ENCODE data around the gene NRDE2. TPM values are rescaled to one million over a fixed set of nuclear protein-coding genes. Genes with fewer than 3 reads are reported as not detected.
"Not testable (repeated sequence)": the region's sequence is repeated elsewhere in the genome, so short reads cannot be mapped to it uniquely, and the experiment has no call there.

The NRDE2 gene
- total and polyA plus RNA-seq, 7 donors, result 5.8 to 21.8 (median 11.0) TPM

DNA sequence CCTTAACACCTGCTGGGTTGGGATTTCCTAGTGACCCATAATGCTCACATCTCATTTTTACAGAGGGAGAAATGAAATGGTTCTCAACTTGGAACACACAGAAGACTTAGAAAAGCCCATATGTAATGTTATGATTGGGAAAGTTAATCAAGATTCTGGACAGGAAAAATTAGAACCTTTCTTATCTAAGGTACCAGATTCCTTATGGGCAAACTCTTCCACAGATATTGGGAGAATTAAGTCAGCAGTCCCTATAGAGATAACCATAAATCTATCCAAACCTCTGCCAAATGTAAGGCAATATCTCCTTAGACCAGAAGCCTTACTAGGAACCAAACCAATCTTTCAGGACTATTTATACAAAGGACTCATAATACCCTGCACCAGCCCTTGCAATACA lies 89.3 kb downstream of the NRDE2 start:
- intact Hi-C loops (cut with DNase I), result no loop called here
- H3K4me1 ChIP-seq, result no peaks in the 10 kb centered on the region
- no peaks in the 10 kb centered on the region for H3K36me3 ChIP-seq (ENCODE audit: insufficient read depth in 1 of 2, low read depth in 1 of 2)
- no peak overlapping the region for H3K4me3 ChIP-seq
- ATAC-seq, result no peak
- TF ChIP-seq, protein P1, sequence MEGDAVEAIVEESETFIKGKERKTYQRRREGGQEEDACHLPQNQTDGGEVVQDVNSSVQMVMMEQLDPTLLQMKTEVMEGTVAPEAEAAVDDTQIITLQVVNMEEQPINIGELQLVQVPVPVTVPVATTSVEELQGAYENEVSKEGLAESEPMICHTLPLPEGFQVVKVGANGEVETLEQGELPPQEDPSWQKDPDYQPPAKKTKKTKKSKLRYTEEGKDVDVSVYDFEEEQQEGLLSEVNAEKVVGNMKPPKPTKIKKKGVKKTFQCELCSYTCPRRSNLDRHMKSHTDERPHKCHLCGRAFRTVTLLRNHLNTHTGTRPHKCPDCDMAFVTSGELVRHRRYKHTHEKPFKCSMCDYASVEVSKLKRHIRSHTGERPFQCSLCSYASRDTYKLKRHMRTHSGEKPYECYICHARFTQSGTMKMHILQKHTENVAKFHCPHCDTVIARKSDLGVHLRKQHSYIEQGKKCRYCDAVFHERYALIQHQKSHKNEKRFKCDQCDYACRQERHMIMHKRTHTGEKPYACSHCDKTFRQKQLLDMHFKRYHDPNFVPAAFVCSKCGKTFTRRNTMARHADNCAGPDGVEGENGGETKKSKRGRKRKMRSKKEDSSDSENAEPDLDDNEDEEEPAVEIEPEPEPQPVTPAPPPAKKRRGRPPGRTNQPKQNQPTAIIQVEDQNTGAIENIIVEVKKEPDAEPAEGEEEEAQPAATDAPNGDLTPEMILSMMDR (IDR thresholded peaks at IDR 0.05), result no peak
- H3K9me3 ChIP-seq, result peaks cover 31% of the 10 kb centered on the region
- H3K27ac ChIP-seq, result no peak overlapping the region
- DNase-seq, result no peak
- H3K27me3 ChIP-seq (ENCODE audit: insufficient read depth in 3 of 3, low read length in 2 of 3), result peaks cover 0 to 6% (median 0%) of the 10 kb centered on the region in 3 donors

DNA sequence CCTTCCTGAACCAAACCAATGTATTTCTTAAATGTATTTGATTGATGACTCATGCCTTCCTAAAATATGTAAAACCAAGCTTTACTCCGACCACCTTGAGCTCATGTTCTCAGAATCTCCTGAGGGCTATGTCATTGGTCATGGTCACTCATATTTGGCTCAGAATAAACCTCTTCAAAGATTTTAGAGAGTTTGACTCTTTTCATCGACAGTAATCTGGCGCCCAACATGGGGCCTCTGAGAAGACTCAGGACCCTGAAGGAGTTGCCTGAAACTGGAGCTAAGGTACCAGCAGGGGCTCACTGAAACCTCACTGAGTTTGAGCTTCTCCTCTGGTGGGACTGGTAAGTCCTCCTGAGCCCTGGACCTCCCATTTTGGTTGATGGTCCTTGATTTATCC lies 92.6 kb downstream of the NRDE2 start:
- peaks cover 0 to 9% (median 6%) of the 10 kb centered on the region in 3 donors for H3K27me3 ChIP-seq (ENCODE audit: insufficient read depth in 3 of 3, low read length in 2 of 3)
- no peaks in the 10 kb centered on the region for H3K36me3 ChIP-seq (ENCODE audit: insufficient read depth in 1 of 2, low read depth in 1 of 2)
- H3K4me3 ChIP-seq, result no peak overlapping the region
- DNase-seq, result no peak
- no peaks in the 10 kb centered on the region for H3K4me1 ChIP-seq
- ATAC-seq, result no peak
- H3K9me3 ChIP-seq, result peaks cover 31% of the 10 kb centered on the region
- 73 to 80% (median 77%) methylated on average over 3 of the region's 3 CpGs for WGBS, 3 donors
- no peak overlapping the region for H3K27ac ChIP-seq
- TF ChIP-seq, protein P1 (IDR thresholded peaks at IDR 0.05), result no peak
- intact Hi-C loops (cut with DNase I), result loop anchor here in 1 of 2 donors (5.0 kb wide), 1 partner anchor 267 kb away; no protein-coding TSS in a partner anchor

DNA sequence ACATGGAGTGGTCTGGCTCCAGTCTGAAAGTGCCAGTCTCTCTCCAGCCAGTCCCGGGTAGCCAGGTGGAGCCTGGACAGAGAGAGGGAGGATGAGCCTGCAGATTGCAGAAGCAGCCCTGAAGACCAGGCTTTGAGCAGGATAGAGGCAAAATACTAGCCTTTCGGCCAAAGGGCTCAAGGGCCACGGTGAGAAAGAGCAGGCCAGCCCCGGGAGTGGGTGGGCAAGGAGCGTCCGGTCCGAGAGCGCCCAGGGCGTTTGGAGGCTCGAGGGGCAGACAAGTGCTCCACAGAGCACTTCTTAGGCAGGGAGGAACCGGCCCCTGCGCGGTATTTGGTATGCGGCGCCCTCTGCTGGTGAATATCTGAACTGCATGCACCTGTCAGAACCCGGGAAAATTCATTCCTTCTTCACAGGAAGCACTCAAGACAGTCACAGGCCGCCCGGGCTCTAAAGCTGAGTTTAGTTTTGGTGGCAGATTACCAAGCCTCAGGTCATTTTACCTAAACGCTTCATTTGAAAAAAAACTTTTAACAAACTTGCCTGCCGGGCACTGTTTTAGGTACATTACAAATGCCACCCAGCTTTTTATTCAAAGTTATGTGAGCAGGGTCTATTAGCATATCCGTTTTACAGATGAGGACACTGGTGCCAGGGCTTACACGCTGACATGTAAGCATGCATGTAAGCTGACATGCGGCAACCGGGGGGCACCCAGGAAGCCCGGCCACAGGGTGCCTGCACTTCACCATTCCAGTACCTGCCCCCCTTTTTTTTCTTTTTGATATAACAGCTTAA lies 96.4 kb downstream of the NRDE2 start:
- intact Hi-C loops (cut with DNase I), result loop anchor here in 1 of 2 donors (5.0 kb wide), 1 partner anchor 263 kb away; no protein-coding TSS in a partner anchor
- TF ChIP-seq, protein P1 (IDR thresholded peaks at IDR 0.05), result peak; percentile 78
- Histone ChIP-seq H3K27ac (no peak overlapping the region), H3K27me3 (ENCODE audit: insufficient read depth in 3 of 3, low read length in 2 of 3) (peaks cover 0 to 16% (median 6%) of the 10 kb centered on the region in 3 donors), H3K4me3 (no peak overlapping the region), H3K36me3 (ENCODE audit: insufficient read depth in 1 of 2, low read depth in 1 of 2) (no peaks in the 10 kb centered on the region), H3K9me3 (peaks cover 24% of the 10 kb centered on the region), H3K4me1 (no peaks in the 10 kb centered on the region)
- ATAC-seq, result peak in 2 of 4 donors; percentile 30
- 17 to 18% (median 18%) methylated on average over 25 of the region's 25 CpGs for WGBS, 3 donors
- DNase-seq, result peak; percentile 44 to 57

DNA sequence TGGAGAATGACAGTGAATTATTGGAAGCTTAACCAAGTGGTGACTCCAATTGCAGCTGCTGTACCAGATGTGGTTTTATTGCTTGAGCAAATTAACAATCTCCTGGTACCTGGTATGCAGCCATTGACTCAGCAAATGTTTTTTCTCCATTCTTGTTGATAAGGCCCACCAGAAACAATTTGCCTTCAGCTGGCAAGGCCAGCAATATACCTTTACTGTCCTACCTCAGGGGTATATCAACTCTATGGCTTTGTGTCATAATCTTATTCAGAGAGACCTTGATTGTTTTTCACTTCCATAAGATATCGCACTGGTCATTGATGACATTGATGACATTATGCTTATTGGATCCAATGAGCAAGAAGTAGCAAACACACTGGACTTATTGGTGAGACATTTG lies 101.8 kb downstream of the NRDE2 start:
- WGBS, 3 donors, result 97 to 100% (median 98%) methylated on average over 1 of the region's 1 CpG

DNA sequence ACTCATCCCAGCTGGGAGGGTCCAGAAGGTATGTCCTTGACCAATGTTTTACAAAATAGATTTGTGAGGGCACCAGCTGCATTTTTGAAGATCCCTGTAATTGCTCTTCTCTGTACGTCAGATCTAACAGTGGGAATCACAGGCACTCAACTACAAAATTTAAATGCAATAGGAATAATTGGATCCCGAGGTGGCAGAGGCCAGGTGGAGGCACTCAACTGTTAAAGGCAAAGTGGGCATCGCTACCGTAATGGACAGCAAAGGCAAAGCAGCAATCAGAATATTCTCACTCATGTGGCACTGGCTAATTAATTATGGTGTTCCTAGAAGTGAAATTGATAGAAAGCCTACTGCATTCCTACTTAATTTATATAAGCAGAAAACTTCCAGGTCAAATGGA lies 103.3 kb downstream of the NRDE2 start:
- Histone ChIP-seq H3K4me1 (no peaks in the 10 kb centered on the region), H3K27me3 (ENCODE audit: insufficient read depth in 3 of 3, low read length in 2 of 3) (peaks cover 0 to 5% (median 1%) of the 10 kb centered on the region in 3 donors), H3K9me3 (peaks cover 3% of the 10 kb centered on the region), H3K4me3 (no peak overlapping the region), H3K27ac (no peak overlapping the region), H3K36me3 (ENCODE audit: insufficient read depth in 1 of 2, low read depth in 1 of 2) (no peaks in the 10 kb centered on the region)
- TF ChIP-seq, protein P1 (IDR thresholded peaks at IDR 0.05), result no peak
- ATAC-seq, result no peak
- WGBS, 3 donors, result 78 to 81% (median 81%) methylated on average over 4 of the region's 4 CpGs
- intact Hi-C loops (cut with DNase I), result no loop called here
- no peak for DNase-seq

More for the DNA sequence above, 101.8 kb downstream of the NRDE2 start:
- H3K4me1 ChIP-seq; H3K27me3 ChIP-seq (ENCODE audit: insufficient read depth in 3 of 3, low read length in 2 of 3); ATAC-seq; H3K9me3 ChIP-seq; H3K4me3 ChIP-seq; H3K27ac ChIP-seq; DNase-seq; H3K36me3 ChIP-seq (ENCODE audit: insufficient read depth in 1 of 2, low read depth in 1 of 2); intact Hi-C loops (cut with DNase I): not testable (repeated sequence)

Other genes with a start within 250 kb of the NRDE2 start
- 100 to 1,000 TPM; 151 to 307 (median 225) TPM for gene PSMC1, start 75.4 kb downstream of the NRDE2 start, total RNA-seq
- gene PSMC1, start 75.4 kb downstream of the NRDE2 start, polyA plus RNA-seq, result 1,000 to 10,000 TPM in 1 of 3 donors, 100 to 1,000 TPM in 2; 444 to 1,018 (median 498) TPM
- gene CALM1, start 65.1 kb upstream of the NRDE2 start, total RNA-seq, result 1,000 to 10,000 TPM in 1 of 4 donors, 100 to 1,000 TPM in 3; 460 to 1,593 (median 666) TPM
- 1,000 to 10,000 TPM in 1 of 3 donors, 100 to 1,000 TPM in 2; 559 to 1,064 (median 580) TPM for gene CALM1, start 65.1 kb upstream of the NRDE2 start, polyA plus RNA-seq

All from psoas muscle (tissue), 8 donors.